Esophagus squamous epithelium (tissue), 4 donors: ENCODE results near the gene MED13L.

ENCODE experiments used
- CTCF ChIP-seq, 6 experiments: fragments of 450-650 bp in 4 of 6; fragments of 200-600 bp in 2 of 6; sonication (generic) in 2 of 6; IDR thresholded peaks; one replicate each; pipeline ENCODE4 v1.5.1; 2016 to 2019; ENCODE audit warnings: antibody characterized with exemption in 6 of 6, mild to moderate bottlenecking in 4 of 6, moderate library complexity in 4 of 6
- POLR2A ChIP-seq, 4 donors: fragments of 450-650 bp; IDR thresholded peaks; one replicate each; pipeline ENCODE4 v1.6.1; 2017; ENCODE audit warnings: antibody characterized with exemption in 4 of 4, mild to moderate bottlenecking in 4 of 4, moderate library complexity in 3 of 4

- TF ChIP-seq POLR2A (IDR thresholded peaks at IDR 0.05) (no peak), CTCF (IDR thresholded peaks at IDR 0.05) (no peak)
These were observed 298.1 kb downstream of the MED13L start for GRCh38 chr12:115979351-115979750.
